CD4-positive, alpha-beta T cell (primary cell): ENCODE results near the gene PGAP1. TPM values are rescaled to one million over a fixed set of nuclear protein-coding genes. Genes with fewer than 3 reads are reported as not detected.

Source experiments
- ATAC-seq: fragments of 200-7000 bp; cut with Tn5 transposase; one replicate; pipeline ENCODE4 v1.10.0; 2022; ENCODE audit warnings: mild to moderate bottlenecking; ENCODE audit not compliant: poor library complexity
- CTCF ChIA-PET: fragments of 350-600 bp; sonication (Branson Sonifier 250); formaldehyde crosslinking; loops from one replicate; lab custom pipeline; 2021; ENCODE audit warnings: antibody characterized with exemption, inconsistent platforms; lab: Charles Lee
- POLR2A ChIA-PET: fragments of 350-600 bp; sonication (Branson Sonifier 250); formaldehyde crosslinking; loops from one replicate; lab custom pipeline; 2021; ENCODE audit warnings: antibody characterized with exemption, inconsistent platforms; lab: Charles Lee
- DNase-seq, 14 experiments: peaks; one replicate each; pipeline ENCODE4 v3.0.0-alpha.2; 2013 to 2020; ENCODE audit warnings: mixed read lengths in 2 of 14
- H3K27ac ChIP-seq, 2 donors: one replicate each; pipeline versions ENCODE4 v1.5.1 to v1.7.0; 2013; ENCODE audit warnings: low read length in 2 of 2, low read depth in 1 of 2, mild to moderate bottlenecking in 1 of 2
- H3K27me3 ChIP-seq, 2 experiments: 1 replicate in 1 of 2; 2 replicates in 1 of 2; pipeline versions ENCODE4 v1.6.1 to v1.7.0; 2013; ENCODE audit warnings: low read length in 2 of 2, control low read depth in 1 of 2, mild to moderate bottlenecking in 1 of 2, moderate library complexity in 1 of 2; ENCODE audit not compliant: insufficient read depth in 2 of 2, control insufficient read depth in 1 of 2
- H3K36me3 ChIP-seq: one replicate; pipeline ENCODE4 v1.6.1; 2013; ENCODE audit warnings: low read length, control low read depth; ENCODE audit not compliant: insufficient read depth
- H3K4me1 ChIP-seq: one replicate; pipeline ENCODE4 v1.6.1; 2013; ENCODE audit warnings: low read length, control low read depth; ENCODE audit not compliant: insufficient read depth
- H3K4me3 ChIP-seq: one replicate; pipeline ENCODE4 v1.5.1; 2013; ENCODE audit warnings: mild to moderate bottlenecking, low read length, moderate library complexity
- H3K9me3 ChIP-seq, 2 experiments: 1 replicate in 1 of 2; 2 replicates in 1 of 2; pipeline versions ENCODE4 v1.6.1 to v1.7.0; 2013; ENCODE audit warnings: low read length in 2 of 2, mild to moderate bottlenecking in 2 of 2, control low read depth in 1 of 2, moderate library complexity in 1 of 2; ENCODE audit not compliant: control insufficient read depth in 1 of 2, insufficient read depth in 1 of 2
- H3K27ac Mint-ChIP-seq: one replicate; pipeline ENCODE4 v1.8.0; 2020; ENCODE audit warnings: mixed read lengths
- H3K27me3 Mint-ChIP-seq: one replicate; pipeline ENCODE4 v1.8.0; 2021; ENCODE audit warnings: mixed read lengths
- H3K36me3 Mint-ChIP-seq: one replicate; pipeline ENCODE4 v1.8.0; 2021; ENCODE audit warnings: low read depth, mixed read lengths
- H3K4me1 Mint-ChIP-seq: one replicate; pipeline ENCODE4 v1.8.0; 2021; ENCODE audit warnings: low read depth, mixed read lengths
- H3K4me3 Mint-ChIP-seq: one replicate; pipeline ENCODE4 v1.8.0; 2020; ENCODE audit warnings: mild to moderate bottlenecking, mixed read lengths
- H3K9me3 Mint-ChIP-seq: one replicate; pipeline ENCODE4 v1.8.0; 2020; ENCODE audit warnings: mixed read lengths
- intact Hi-C, 2 experiments: fragments of 100-400 bp; cut with DNase I in 1 of 2; cut with micrococcal nuclease in 1 of 2; formaldehyde crosslinking; loops; one replicate each; pipeline versions ENCODE4 v1.15.1 to v1.9.0; 2023 to 2025; cut with DNase I, micrococcal nuclease
- total RNA-seq, 174 experiments: library from RNA in 2 of 174; stranded (reverse) in 2 of 174; gene quantifications; one replicate each; pipeline ENCODE4 v1.2.3 and lab custom pipeline; 2021 to 2026
- TF ChIP-seq, protein P1 (sequence below): fragments of 200-600 bp; IDR thresholded peaks from one replicate; pipeline ENCODE4 v1.8.0; 2022; ENCODE audit warnings: antibody characterized with exemption, mild to moderate bottlenecking

The PGAP1 gene
- total RNA-seq, 2 experiments from 2014 or later, result 10.3 to 11.3 TPM

DNA sequence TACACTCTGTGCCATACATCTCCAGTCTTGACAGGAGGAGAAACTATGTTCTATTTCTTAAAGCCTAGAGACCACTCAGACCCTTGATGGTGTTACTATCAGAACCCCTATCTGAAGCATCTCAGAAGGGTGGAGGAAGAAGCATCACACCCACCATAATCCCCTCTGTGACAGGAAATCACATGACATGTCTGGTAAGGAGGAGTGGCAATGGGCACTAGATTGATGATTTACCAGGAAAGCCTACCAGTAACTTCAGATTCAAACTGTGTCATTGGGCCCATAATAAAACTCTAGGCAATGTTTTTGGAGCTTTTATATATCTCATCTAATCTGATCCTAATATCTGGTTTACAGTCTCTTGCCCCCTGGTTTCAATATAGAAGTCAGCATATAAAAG is 80.2 kb downstream of the PGAP1 start:
- POLR2A ChIA-PET, result no interaction called here
- TF ChIP-seq, protein P1, sequence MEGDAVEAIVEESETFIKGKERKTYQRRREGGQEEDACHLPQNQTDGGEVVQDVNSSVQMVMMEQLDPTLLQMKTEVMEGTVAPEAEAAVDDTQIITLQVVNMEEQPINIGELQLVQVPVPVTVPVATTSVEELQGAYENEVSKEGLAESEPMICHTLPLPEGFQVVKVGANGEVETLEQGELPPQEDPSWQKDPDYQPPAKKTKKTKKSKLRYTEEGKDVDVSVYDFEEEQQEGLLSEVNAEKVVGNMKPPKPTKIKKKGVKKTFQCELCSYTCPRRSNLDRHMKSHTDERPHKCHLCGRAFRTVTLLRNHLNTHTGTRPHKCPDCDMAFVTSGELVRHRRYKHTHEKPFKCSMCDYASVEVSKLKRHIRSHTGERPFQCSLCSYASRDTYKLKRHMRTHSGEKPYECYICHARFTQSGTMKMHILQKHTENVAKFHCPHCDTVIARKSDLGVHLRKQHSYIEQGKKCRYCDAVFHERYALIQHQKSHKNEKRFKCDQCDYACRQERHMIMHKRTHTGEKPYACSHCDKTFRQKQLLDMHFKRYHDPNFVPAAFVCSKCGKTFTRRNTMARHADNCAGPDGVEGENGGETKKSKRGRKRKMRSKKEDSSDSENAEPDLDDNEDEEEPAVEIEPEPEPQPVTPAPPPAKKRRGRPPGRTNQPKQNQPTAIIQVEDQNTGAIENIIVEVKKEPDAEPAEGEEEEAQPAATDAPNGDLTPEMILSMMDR, result no peak
- CTCF ChIA-PET, result interaction anchor here (1.0 kb wide), 1 partner anchor 9 kb away, joined by 3 read pairs; no protein-coding TSS in a partner anchor

DNA sequence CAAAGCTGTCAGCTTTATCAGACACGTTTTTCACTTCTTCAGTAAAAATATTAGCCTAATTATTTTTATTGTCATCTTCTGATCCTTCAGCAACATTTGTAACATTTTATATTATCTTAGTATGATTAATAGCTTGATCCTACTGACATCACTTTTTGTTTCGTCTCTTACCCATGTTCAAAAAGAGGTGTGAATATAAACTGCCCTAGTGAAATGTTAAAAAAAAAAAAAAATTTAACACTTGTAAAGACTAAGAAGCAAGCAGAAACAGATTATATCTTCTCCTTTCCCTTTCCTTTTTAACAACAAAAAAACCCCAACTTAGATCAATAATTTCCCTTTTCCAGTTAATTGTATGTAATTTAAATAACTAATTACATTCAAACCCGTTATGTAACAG is 81.1 kb downstream of the PGAP1 start:
- CTCF ChIA-PET, result interaction anchor here (1.0 kb wide), 1 partner anchor 9 kb away, joined by 3 read pairs; no protein-coding TSS in a partner anchor

More for the DNA sequence above, 80.2 kb downstream of the PGAP1 start:
- Mint-ChIP-seq H3K4me1 (no peaks in the 10 kb centered on the region), H3K36me3 (peaks cover 27% of the 10 kb centered on the region), H3K27ac (no peak overlapping the region), H3K27me3 (no peaks in the 10 kb centered on the region), H3K4me3 (no peak overlapping the region), H3K9me3 (no peaks in the 10 kb centered on the region)
- H3K27me3 ChIP-seq, result no peaks in the 10 kb centered on the region
- H3K36me3 ChIP-seq, result peaks cover 12% of the 10 kb centered on the region
- DNase-seq (no peak), ATAC-seq (no peak)
- no peak overlapping the region for H3K4me3 ChIP-seq
- no peaks in the 10 kb centered on the region for H3K4me1 ChIP-seq
- intact Hi-C loops, result no loop called here
- no peaks in the 10 kb centered on the region for H3K9me3 ChIP-seq
- no peak overlapping the region for H3K27ac ChIP-seq

DNA sequence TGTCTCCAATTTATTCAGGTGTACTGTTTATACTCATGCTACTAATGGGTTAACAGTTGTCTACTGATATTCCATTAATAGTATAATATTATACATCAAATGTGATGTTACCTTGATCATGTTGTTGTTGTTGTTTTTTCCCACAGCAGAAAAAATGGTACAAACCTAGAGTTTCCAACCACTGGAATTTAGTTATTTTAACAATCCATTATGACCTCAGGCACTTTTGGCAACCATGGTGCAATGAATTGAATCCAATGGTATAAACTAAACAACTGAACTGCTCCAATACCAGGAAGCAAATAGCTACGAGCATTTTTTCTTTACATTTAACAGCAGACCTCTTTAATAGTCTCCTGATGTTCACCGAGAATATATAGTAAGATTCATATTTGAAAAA is 86.3 kb downstream of the PGAP1 start:
- H3K9me3 Mint-ChIP-seq, result no peaks in the 10 kb centered on the region
- intact Hi-C loops, result no loop called here
- Histone ChIP-seq H3K4me1 (no peaks in the 10 kb centered on the region), H3K27ac (no peak overlapping the region), H3K27me3 (no peaks in the 10 kb centered on the region), H3K4me3 (no peak overlapping the region), H3K9me3 (no peaks in the 10 kb centered on the region), H3K36me3 (peaks cover 9% of the 10 kb centered on the region)
- POLR2A ChIA-PET, result no interaction called here
- no peak for DNase-seq
- H3K4me1 Mint-ChIP-seq, result no peaks in the 10 kb centered on the region
- CTCF ChIA-PET, result no interaction called here
- H3K27me3 Mint-ChIP-seq, result no peaks in the 10 kb centered on the region
- no peak overlapping the region for H3K4me3 Mint-ChIP-seq
- TF ChIP-seq, protein P1, result no peak
- H3K27ac Mint-ChIP-seq, result no peak overlapping the region
- peaks cover 29% of the 10 kb centered on the region for H3K36me3 Mint-ChIP-seq
- ATAC-seq, result no peak

More for the DNA sequence above, 81.1 kb downstream of the PGAP1 start:
- Mint-ChIP-seq H3K4me1 (no peaks in the 10 kb centered on the region), H3K27ac (no peak overlapping the region), H3K4me3 (no peak overlapping the region), H3K9me3 (no peaks in the 10 kb centered on the region), H3K27me3 (no peaks in the 10 kb centered on the region), H3K36me3 (peaks cover 36% of the 10 kb centered on the region)
- Histone ChIP-seq H3K36me3 (peaks cover 12% of the 10 kb centered on the region), H3K4me1 (no peaks in the 10 kb centered on the region), H3K9me3 (no peaks in the 10 kb centered on the region), H3K27me3 (no peaks in the 10 kb centered on the region), H3K27ac (no peak overlapping the region), H3K4me3 (no peak overlapping the region)
- POLR2A ChIA-PET, result interaction anchor here (0.7 kb wide), 1 partner anchor 607 kb away, joined by 3 read pairs; no protein-coding TSS in a partner anchor
- intact Hi-C loops, result no loop called here
- ATAC-seq (no peak), DNase-seq (no peak)
- TF ChIP-seq, protein P1, result no peak
